Fibroblast of lung (primary cell): ENCODE results near the gene MSLN. TPM values are rescaled to one million over a fixed set of nuclear protein-coding genes. Genes with fewer than 3 reads are reported as not detected.

Experiments
- DNase-seq, 2 donors: peaks; one replicate each; pipeline versions ENCODE4 v3.0.0 to v3.0.0-alpha.2; 2010; ENCODE audit warnings: low read depth in 2 of 2
- H2AFZ ChIP-seq: 2 replicates; pipeline ENCODE4 v1.5.1; 2012; ENCODE audit warnings: low read length, control low read depth, inconsistent platforms
- H3K27ac ChIP-seq: 2 replicates; pipeline ENCODE4 v1.5.1; 2011; ENCODE audit warnings: low read length, control low read depth; ENCODE audit not compliant: insufficient read depth
- H3K27me3 ChIP-seq: 2 replicates; pipeline ENCODE4 v1.5.1; 2011; ENCODE audit warnings: mild to moderate bottlenecking, low read length; ENCODE audit not compliant: control insufficient read depth, insufficient read depth
- H3K36me3 ChIP-seq: 2 replicates; pipeline ENCODE4 v1.5.1; 2011; ENCODE audit warnings: low read length; ENCODE audit not compliant: control insufficient read depth, insufficient read depth
- H3K4me1 ChIP-seq: 2 replicates; pipeline ENCODE4 v1.5.1; 2011; ENCODE audit warnings: low read length; ENCODE audit not compliant: control insufficient read depth, insufficient read depth; ENCODE audit errors: extremely low read depth
- H3K4me2 ChIP-seq: 2 replicates; pipeline ENCODE4 v1.5.1; 2011; ENCODE audit warnings: low read length, control low read depth; ENCODE audit not compliant: insufficient read depth; ENCODE audit errors: extremely low read depth
- H3K4me3 ChIP-seq, 4 experiments: fragments of 200-600 bp in 1 of 4; sonication (generic) in 1 of 4; replicated peaks in 1 of 4; 2 replicates each; pipeline ENCODE4 v1.5.1; 2011 to 2016; ENCODE audit warnings: low read length in 4 of 4, low read depth in 3 of 4, mild to moderate bottlenecking in 3 of 4, control low read depth in 2 of 4, inconsistent platforms in 1 of 4, mixed read lengths in 1 of 4; ENCODE audit not compliant: insufficient read depth in 1 of 4; ENCODE audit errors: control extremely low read depth in 1 of 4
- H3K79me2 ChIP-seq: 2 replicates; pipeline ENCODE4 v1.5.1; 2012; ENCODE audit warnings: mild to moderate bottlenecking, low read length, inconsistent platforms; ENCODE audit not compliant: control insufficient read depth, insufficient read depth
- H3K9ac ChIP-seq: 2 replicates; pipeline ENCODE4 v1.5.1; 2011; ENCODE audit warnings: mild to moderate bottlenecking, low read length, control low read depth; ENCODE audit not compliant: insufficient read depth
- H3K9me3 ChIP-seq: 2 replicates; pipeline ENCODE4 v1.5.1; 2012; ENCODE audit warnings: low read depth, low read length; ENCODE audit not compliant: control insufficient read depth, insufficient read depth
- H4K20me1 ChIP-seq: 2 replicates; pipeline ENCODE4 v1.5.1; 2011; ENCODE audit warnings: low read length; ENCODE audit not compliant: control insufficient read depth, insufficient read depth; ENCODE audit errors: extremely low read depth
- EZH2 ChIP-seq: IDR thresholded peaks from 2 replicates; pipeline ENCODE4 v1.5.1; 2012; ENCODE audit warnings: low read length, control low read depth, mild to moderate bottlenecking; ENCODE audit errors: missing control alignments
- polyA plus RNA-seq, 2 donors: library from polyadenylated mRNA; depleted of rRNA in 1 of 2; stranded (reverse) in 1 of 2; unstranded in 1 of 2; fragments of >200 nt; gene quantifications; 2 replicates each; pipeline ENCODE4 v1.2.1, GENCODE V29; 2011 to 2012; ENCODE audit warnings: missing spikeins in 1 of 2
- total RNA-seq: library from RNA; depleted of rRNA; stranded (reverse); fragments of >200 nt; gene quantifications from 2 replicates; pipeline ENCODE4 v1.2.1, GENCODE V29; 2014
- TF ChIP-seq, protein P1 (sequence below), 2 donors: IDR thresholded peaks in 1 of 2; conservative IDR thresholded peaks in 1 of 2; 1 replicate in 1 of 2; 2 replicates in 1 of 2; pipeline ENCODE4 v1.5.1; 2011 to 2012; ENCODE audit warnings: low read length in 2 of 2, control low read depth in 1 of 2, inconsistent platforms in 1 of 2, low read depth in 1 of 2, mild to moderate bottlenecking in 1 of 2

MSLN gene
- total and polyA plus RNA-seq, 2 donors (not counting 1 experiment from before 2014, with no cell fraction given) = not detected

DNA sequence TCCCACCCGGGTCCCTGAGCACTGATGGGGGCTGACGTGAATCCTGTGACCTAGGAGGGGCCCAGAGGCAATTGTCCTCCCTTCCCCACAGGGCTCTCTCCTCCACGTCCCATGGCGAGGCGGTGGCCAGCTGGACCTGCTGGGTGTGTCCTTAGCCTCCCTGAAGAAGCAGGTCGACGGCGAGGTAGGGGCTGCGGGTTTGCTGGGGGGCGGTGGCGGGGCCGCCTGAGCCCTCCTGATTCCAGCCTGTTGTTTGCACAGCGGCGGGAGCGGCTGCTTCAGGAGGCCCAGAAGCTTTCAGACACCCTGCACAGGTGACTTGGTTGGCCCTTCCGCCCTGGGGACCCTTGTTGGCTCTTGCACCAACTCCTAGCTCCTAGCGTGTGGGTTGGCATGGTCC, 29.6 kb downstream of the MSLN start:
- peaks cover 12% of the 10 kb centered on the region for H3K36me3 ChIP-seq
- no peak overlapping the region for H2AFZ ChIP-seq
- no peak overlapping the region for H3K4me3 ChIP-seq
- H3K4me2 ChIP-seq = no peak overlapping the region
- no peaks in the 10 kb centered on the region for H3K27me3 ChIP-seq
- peaks cover 21% of the 10 kb centered on the region for H3K79me2 ChIP-seq
- no peak overlapping the region for H3K27ac ChIP-seq
- no peaks in the 10 kb centered on the region for H4K20me1 ChIP-seq
- no peak for DNase-seq
- TF ChIP-seq EZH2 = no peak
- TF ChIP-seq, protein P1, sequence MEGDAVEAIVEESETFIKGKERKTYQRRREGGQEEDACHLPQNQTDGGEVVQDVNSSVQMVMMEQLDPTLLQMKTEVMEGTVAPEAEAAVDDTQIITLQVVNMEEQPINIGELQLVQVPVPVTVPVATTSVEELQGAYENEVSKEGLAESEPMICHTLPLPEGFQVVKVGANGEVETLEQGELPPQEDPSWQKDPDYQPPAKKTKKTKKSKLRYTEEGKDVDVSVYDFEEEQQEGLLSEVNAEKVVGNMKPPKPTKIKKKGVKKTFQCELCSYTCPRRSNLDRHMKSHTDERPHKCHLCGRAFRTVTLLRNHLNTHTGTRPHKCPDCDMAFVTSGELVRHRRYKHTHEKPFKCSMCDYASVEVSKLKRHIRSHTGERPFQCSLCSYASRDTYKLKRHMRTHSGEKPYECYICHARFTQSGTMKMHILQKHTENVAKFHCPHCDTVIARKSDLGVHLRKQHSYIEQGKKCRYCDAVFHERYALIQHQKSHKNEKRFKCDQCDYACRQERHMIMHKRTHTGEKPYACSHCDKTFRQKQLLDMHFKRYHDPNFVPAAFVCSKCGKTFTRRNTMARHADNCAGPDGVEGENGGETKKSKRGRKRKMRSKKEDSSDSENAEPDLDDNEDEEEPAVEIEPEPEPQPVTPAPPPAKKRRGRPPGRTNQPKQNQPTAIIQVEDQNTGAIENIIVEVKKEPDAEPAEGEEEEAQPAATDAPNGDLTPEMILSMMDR (conservative IDR thresholded peaks at IDR 0.05 in 1 of 2, IDR thresholded peaks at IDR 0.05 in 1 of 2; ENCODE audit: low read depth in 1 of 2, low read length in 2 of 2) = no peak
- no peaks in the 10 kb centered on the region for H3K9me3 ChIP-seq
- no peak overlapping the region for H3K9ac ChIP-seq
- peaks cover 7% of the 10 kb centered on the region for H3K4me1 ChIP-seq

DNA sequence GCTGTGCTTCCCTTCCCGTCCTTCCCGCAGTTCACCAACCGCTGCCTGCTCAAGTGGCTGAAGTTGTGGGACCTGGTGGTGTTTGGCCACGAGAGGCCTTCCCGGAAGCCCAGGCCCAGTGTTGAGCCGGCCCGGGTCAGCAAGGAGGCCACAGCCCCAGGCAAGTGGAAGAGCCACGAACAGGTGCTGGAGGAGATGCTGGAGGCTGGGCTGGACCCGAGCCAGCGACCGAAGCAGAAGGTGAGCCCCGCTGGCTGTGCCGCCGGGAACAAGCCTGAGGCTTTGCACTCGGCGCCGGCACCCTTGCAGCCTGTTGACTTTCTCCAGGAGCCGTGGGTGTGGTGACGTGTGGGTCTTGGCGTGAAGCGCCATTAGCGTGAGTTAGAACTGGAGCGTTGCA, 30.6 kb downstream of the MSLN start:
- Histone ChIP-seq H3K4me3 (no peak overlapping the region), H3K79me2 (peaks cover 21% of the 10 kb centered on the region), H3K4me1 (peaks cover 7% of the 10 kb centered on the region), H3K36me3 (peaks cover 11% of the 10 kb centered on the region), H3K27me3 (no peaks in the 10 kb centered on the region), H4K20me1 (no peaks in the 10 kb centered on the region), H2AFZ (no peak overlapping the region), H3K9ac (no peak overlapping the region), H3K9me3 (no peaks in the 10 kb centered on the region), H3K27ac (no peak overlapping the region), H3K4me2 (no peak overlapping the region)
- no peak for DNase-seq
- TF ChIP-seq EZH2 = no peak
- TF ChIP-seq, protein P1 (conservative IDR thresholded peaks at IDR 0.05 in 1 of 2, IDR thresholded peaks at IDR 0.05 in 1 of 2; ENCODE audit: low read depth in 1 of 2, low read length in 2 of 2) = no peak

DNA sequence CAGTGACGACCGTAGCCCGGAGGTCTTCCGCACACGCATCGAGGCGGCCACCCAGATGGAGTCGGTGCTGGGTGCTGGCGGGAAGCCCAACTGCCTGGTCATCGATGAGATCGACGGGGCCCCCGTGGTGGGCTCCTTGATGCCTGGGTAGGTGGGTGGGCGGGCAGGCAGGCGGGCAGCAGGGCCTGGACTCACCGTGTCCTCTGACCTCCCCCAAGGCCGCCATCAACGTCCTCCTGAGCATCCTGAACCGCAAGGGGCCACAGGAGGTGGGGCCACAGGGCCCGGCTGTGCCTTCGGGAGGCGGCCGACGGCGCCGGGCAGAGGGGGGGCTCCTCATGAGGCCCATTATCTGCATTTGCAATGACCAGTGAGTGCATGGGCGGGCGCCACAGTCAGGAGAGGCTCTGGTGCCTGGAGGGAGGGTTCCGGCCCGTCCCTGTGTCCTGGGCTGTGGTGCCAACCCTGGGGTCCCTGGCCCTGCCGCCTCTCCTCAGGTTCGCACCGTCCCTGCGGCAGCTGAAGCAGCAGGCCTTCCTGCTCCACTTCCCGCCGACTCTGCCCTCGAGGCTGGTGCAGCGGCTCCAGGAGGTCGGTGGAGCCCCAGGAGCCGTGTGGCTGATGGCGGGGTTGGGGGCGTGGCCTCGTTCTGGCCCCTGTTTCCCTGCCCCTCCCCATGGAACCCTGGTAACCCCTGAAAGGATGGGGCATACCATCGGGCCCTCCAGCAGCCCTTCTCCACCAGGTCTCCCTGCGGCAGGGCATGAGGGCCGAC, 31.9 kb downstream of the MSLN start:
- Histone ChIP-seq H2AFZ (no peak overlapping the region), H4K20me1 (no peaks in the 10 kb centered on the region), H3K27me3 (no peaks in the 10 kb centered on the region), H3K36me3 (peaks cover 8% of the 10 kb centered on the region), H3K79me2 (peaks cover 14% of the 10 kb centered on the region), H3K9me3 (no peaks in the 10 kb centered on the region), H3K4me1 (peaks cover 4% of the 10 kb centered on the region), H3K4me2 (no peak overlapping the region), H3K4me3 (no peak overlapping the region), H3K27ac (no peak overlapping the region), H3K9ac (no peak overlapping the region)
- DNase-seq = no peak
- TF ChIP-seq, protein P1 (conservative IDR thresholded peaks at IDR 0.05 in 1 of 2, IDR thresholded peaks at IDR 0.05 in 1 of 2; ENCODE audit: low read depth in 1 of 2, low read length in 2 of 2) = no peak
- TF ChIP-seq EZH2 = no peak
